Measurements from ENCODE around the gene NKD1.
"Not testable (repeated sequence)": the region's sequence is repeated elsewhere in the genome, so short reads cannot be mapped to it uniquely, and the experiment has no call there.

NKD1 gene

GRCh38 chr16:50548125-50548908 lies at the start of gene NKD1:
Gene NKD1 (plus strand): TSS chr16:50548396. CDS start chr16:50548554, 158 bp downstream.
- H3K4me1 Mint-ChIP-seq (ENCODE audit: low read depth), result peaks cover 28% of the 10 kb centered on the region
- peaks cover 3% of the 10 kb centered on the region for H3K36me3 Mint-ChIP-seq
- no peaks in the 10 kb centered on the region for H3K9me3 Mint-ChIP-seq (ENCODE audit: low read depth)
- H3K27ac Mint-ChIP-seq, result peak within 1 kb of the TSS; percentile 28
- H3K27me3 Mint-ChIP-seq, result no peaks in the 10 kb centered on the region
- H3K4me3 Mint-ChIP-seq, result peak within 1 kb of the TSS; percentile 88

- no peak overlapping the region for H3K27ac Mint-ChIP-seq
- no peaks in the 10 kb centered on the region for H3K4me1 Mint-ChIP-seq (ENCODE audit: low read depth)
- no peaks in the 10 kb centered on the region for H3K36me3 Mint-ChIP-seq
- no peaks in the 10 kb centered on the region for H3K9me3 Mint-ChIP-seq (ENCODE audit: low read depth)
- no peaks in the 10 kb centered on the region for H3K27me3 Mint-ChIP-seq
- no peak overlapping the region for H3K4me3 Mint-ChIP-seq
These were observed 49.6 kb upstream of the NKD1 start for GRCh38 chr16:50498431-50499155.

GRCh38 chr16:50499254-50499653 lies 48.9 kb upstream of the NKD1 start:
- no peaks in the 10 kb centered on the region for H3K27me3 Mint-ChIP-seq
- H3K4me1 Mint-ChIP-seq (ENCODE audit: low read depth), result no peaks in the 10 kb centered on the region
- H3K36me3 Mint-ChIP-seq, result no peaks in the 10 kb centered on the region
- no peaks in the 10 kb centered on the region for H3K9me3 Mint-ChIP-seq (ENCODE audit: low read depth)
- no peak overlapping the region for H3K27ac Mint-ChIP-seq
- H3K4me3 Mint-ChIP-seq, result no peak overlapping the region

- Mint-ChIP-seq H3K36me3 (no peaks in the 10 kb centered on the region), H3K27ac (no peak overlapping the region), H3K4me1 (ENCODE audit: low read depth) (no peaks in the 10 kb centered on the region), H3K27me3 (no peaks in the 10 kb centered on the region), H3K4me3 (no peak overlapping the region), H3K9me3 (ENCODE audit: low read depth) (no peaks in the 10 kb centered on the region)
These were observed 47.9 kb upstream of the NKD1 start for GRCh38 chr16:50500171-50500874.

GRCh38 chr16:50501251-50501650 lies 46.9 kb upstream of the NKD1 start:
- no peaks in the 10 kb centered on the region for H3K9me3 Mint-ChIP-seq (ENCODE audit: low read depth)
- H3K4me1 Mint-ChIP-seq (ENCODE audit: low read depth), result no peaks in the 10 kb centered on the region
- H3K4me3 Mint-ChIP-seq, result no peak overlapping the region
- no peaks in the 10 kb centered on the region for H3K27me3 Mint-ChIP-seq
- H3K36me3 Mint-ChIP-seq, result no peaks in the 10 kb centered on the region
- H3K27ac Mint-ChIP-seq, result no peak overlapping the region

GRCh38 chr16:50501986-50502615 lies 46.1 kb upstream of the NKD1 start:
- Mint-ChIP-seq H3K4me1 (ENCODE audit: low read depth) (no peaks in the 10 kb centered on the region), H3K4me3 (no peak overlapping the region), H3K36me3 (no peaks in the 10 kb centered on the region), H3K27me3 (no peaks in the 10 kb centered on the region), H3K27ac (no peak overlapping the region), H3K9me3 (ENCODE audit: low read depth) (no peaks in the 10 kb centered on the region)

- Mint-ChIP-seq H3K4me1 (ENCODE audit: low read depth) (no peaks in the 10 kb centered on the region), H3K9me3 (ENCODE audit: low read depth) (no peaks in the 10 kb centered on the region), H3K36me3 (no peaks in the 10 kb centered on the region), H3K27me3 (no peaks in the 10 kb centered on the region), H3K4me3 (no peak overlapping the region), H3K27ac (no peak overlapping the region)
These were observed 45.6 kb upstream of the NKD1 start for GRCh38 chr16:50502616-50503011.

- not testable (repeated sequence) for H3K4me1 Mint-ChIP-seq (ENCODE audit: low read depth); H3K27me3 Mint-ChIP-seq; H3K4me3 Mint-ChIP-seq; H3K27ac Mint-ChIP-seq; H3K36me3 Mint-ChIP-seq; H3K9me3 Mint-ChIP-seq (ENCODE audit: low read depth)
These were observed 44.2 kb upstream of the NKD1 start for GRCh38 chr16:50503868-50504531.

GRCh38 chr16:50505115-50505514 lies 43.1 kb upstream of the NKD1 start:
- no peaks in the 10 kb centered on the region for H3K9me3 Mint-ChIP-seq (ENCODE audit: low read depth)
- H3K4me1 Mint-ChIP-seq (ENCODE audit: low read depth), result no peaks in the 10 kb centered on the region
- no peak overlapping the region for H3K27ac Mint-ChIP-seq
- H3K36me3 Mint-ChIP-seq, result no peaks in the 10 kb centered on the region
- H3K27me3 Mint-ChIP-seq, result no peaks in the 10 kb centered on the region
- H3K4me3 Mint-ChIP-seq, result no peak overlapping the region

GRCh38 chr16:50505714-50506542 lies 42.3 kb upstream of the NKD1 start:
- Mint-ChIP-seq H3K27me3 (no peaks in the 10 kb centered on the region), H3K27ac (no peak overlapping the region), H3K9me3 (ENCODE audit: low read depth) (no peaks in the 10 kb centered on the region), H3K4me1 (ENCODE audit: low read depth) (no peaks in the 10 kb centered on the region), H3K4me3 (no peak overlapping the region), H3K36me3 (no peaks in the 10 kb centered on the region)

- Mint-ChIP-seq H3K4me1 (ENCODE audit: low read depth) (no peaks in the 10 kb centered on the region), H3K36me3 (no peaks in the 10 kb centered on the region), H3K4me3 (no peak overlapping the region), H3K9me3 (ENCODE audit: low read depth) (no peaks in the 10 kb centered on the region), H3K27ac (no peak overlapping the region), H3K27me3 (no peaks in the 10 kb centered on the region)
These were observed 41.7 kb upstream of the NKD1 start for GRCh38 chr16:50506543-50506937.

- Mint-ChIP-seq H3K27me3 (no peaks in the 10 kb centered on the region), H3K4me1 (ENCODE audit: low read depth) (no peaks in the 10 kb centered on the region), H3K9me3 (ENCODE audit: low read depth) (peaks cover 8% of the 10 kb centered on the region), H3K27ac (no peak overlapping the region), H3K4me3 (no peak overlapping the region), H3K36me3 (no peaks in the 10 kb centered on the region)
These were observed 40.8 kb upstream of the NKD1 start for GRCh38 chr16:50507397-50507796.

- Mint-ChIP-seq H3K4me3 (no peak overlapping the region), H3K9me3 (ENCODE audit: low read depth) (peaks cover 10% of the 10 kb centered on the region), H3K27ac (no peak overlapping the region), H3K4me1 (ENCODE audit: low read depth) (no peaks in the 10 kb centered on the region), H3K27me3 (no peaks in the 10 kb centered on the region), H3K36me3 (no peaks in the 10 kb centered on the region)
These were observed 38.5 kb upstream of the NKD1 start for GRCh38 chr16:50509521-50510341.
